H1 (cell line): Measurements from ENCODE around the gene SH3D19. TPM values are rescaled to one million over a fixed set of nuclear protein-coding genes. Genes with fewer than 3 reads are reported as not detected.

ENCODE experiments used
- CTCF ChIA-PET: fragments of 300-600 bp; sonication (Branson Sonifier 250); formaldehyde crosslinking; loops from one replicate; lab custom pipeline; 2021; ENCODE audit not compliant: partially characterized antibody; lab: Charles Lee
- POLR2A ChIA-PET: fragments of 300-600 bp; sonication (Branson Sonifier 250); formaldehyde crosslinking; loops from one replicate; lab custom pipeline; 2021; ENCODE audit warnings: inconsistent platforms; ENCODE audit not compliant: partially characterized antibody; lab: Charles Lee
- DNase-seq, 2 experiments: peaks; one replicate each; pipeline versions ENCODE4 v3.0.0 to v3.0.0-alpha.2; 2010 to 2022; ENCODE audit warnings: low spot score in 2 of 2, low read depth in 1 of 2, mixed read lengths in 1 of 2
- FAIRE-seq: peaks from 2 replicates; lab custom pipeline; 2011; peaks lifted over from hg19 to GRCh38; lab: Jason Lieb, UNC
- H2AFZ ChIP-seq: 2 replicates; pipeline ENCODE4 v1.8.1; 2012; ENCODE audit warnings: low read length, inconsistent platforms
- H2AK5ac ChIP-seq: 2 replicates; pipeline ENCODE4 v1.6.1; 2013; ENCODE audit warnings: low read depth, low read length
- H2BK120ac ChIP-seq: replicated peaks from 2 replicates; pipeline ENCODE3; 2013; ENCODE audit warnings: low read depth, low read length, inconsistent platforms
- H2BK12ac ChIP-seq: 2 replicates; pipeline ENCODE4 v1.6.1; 2013; ENCODE audit warnings: low read depth, low read length
- H2BK15ac ChIP-seq: 2 replicates; pipeline ENCODE4 v1.6.1; 2013; ENCODE audit warnings: low read length
- H2BK20ac ChIP-seq: 2 replicates; pipeline ENCODE4 v1.6.1; 2013; ENCODE audit warnings: low read length
- H2BK5ac ChIP-seq: 2 replicates; pipeline ENCODE4 v1.6.1; 2013; ENCODE audit warnings: low read depth, low read length
- H3K14ac ChIP-seq: 2 replicates; pipeline ENCODE4 v1.6.1; 2013; ENCODE audit warnings: inconsistent platforms; ENCODE audit not compliant: insufficient read length
- H3K18ac ChIP-seq: 2 replicates; pipeline ENCODE4 v1.6.1; 2013; ENCODE audit warnings: low read length; ENCODE audit errors: extremely low read depth
- H3K23ac ChIP-seq: 2 replicates; pipeline ENCODE4 v1.6.1; 2013; ENCODE audit warnings: inconsistent platforms; ENCODE audit not compliant: insufficient read length
- H3K23me2 ChIP-seq: 2 replicates; pipeline ENCODE4 v1.6.1; 2013; ENCODE audit warnings: low read depth, low read length
- H3K27ac ChIP-seq: 2 replicates; pipeline ENCODE4 v1.6.1; 2011; ENCODE audit warnings: low read depth, low read length, inconsistent platforms
- H3K27me3 ChIP-seq, 4 experiments: replicated peaks in 1 of 4; 1 replicate in 1 of 4; 2 replicates in 3 of 4; pipeline versions ENCODE4 v1.6.1 to v1.8.1; 2011 to 2013; ENCODE audit warnings: low read length in 3 of 4, mild to moderate bottlenecking in 3 of 4, inconsistent platforms in 2 of 4, mixed read lengths in 2 of 4, moderate library complexity in 1 of 4; ENCODE audit not compliant: control insufficient read depth in 3 of 4, insufficient read depth in 3 of 4; ENCODE audit errors: extremely low read depth in 1 of 4
- H3K36me3 ChIP-seq, 4 experiments: 2 replicates each; pipeline versions ENCODE4 v1.6.1 to v1.8.1; 2011 to 2013; ENCODE audit warnings: mild to moderate bottlenecking in 4 of 4, low read length in 3 of 4, moderate library complexity in 2 of 4, control low read depth in 1 of 4, inconsistent platforms in 1 of 4; ENCODE audit not compliant: insufficient read depth in 4 of 4, control insufficient read depth in 2 of 4
- H3K4ac ChIP-seq: replicated peaks from 2 replicates; pipeline ENCODE3; 2013; ENCODE audit warnings: low read length, low read depth, mixed read lengths, inconsistent platforms; ENCODE audit not compliant: insufficient read length
- H3K4me1 ChIP-seq, 4 experiments: replicated peaks in 1 of 4; 1 replicate in 1 of 4; 2 replicates in 3 of 4; pipeline versions ENCODE4 v1.6.1 to v1.8.1; 2011 to 2013; ENCODE audit warnings: low read length in 3 of 4, inconsistent platforms in 2 of 4, mixed read lengths in 1 of 4; ENCODE audit not compliant: insufficient read depth in 4 of 4, control insufficient read depth in 3 of 4
- H3K4me2 ChIP-seq, 2 experiments: 2 replicates each; pipeline versions ENCODE4 v1.6.1 to v1.8.1; 2011 to 2013; ENCODE audit warnings: low read depth in 2 of 2, low read length in 2 of 2, control low read depth in 1 of 2, inconsistent platforms in 1 of 2, mild to moderate bottlenecking in 1 of 2; ENCODE audit not compliant: insufficient read depth in 1 of 2
- H3K4me3 ChIP-seq, 4 experiments: fragments of 200-600, 300-600 bp in 1 of 4; sonication (generic), shearing (Covaris generic), sonication (Bioruptor Twin) in 1 of 4; 2 replicates each; pipeline versions ENCODE4 v1.5.1 to v1.8.1; 2011 to 2016; ENCODE audit warnings: low read length in 4 of 4, low read depth in 3 of 4, control low read depth in 2 of 4, inconsistent platforms in 2 of 4, mild to moderate bottlenecking in 2 of 4, mixed read lengths in 1 of 4, moderate library complexity in 1 of 4; ENCODE audit not compliant: insufficient read depth in 2 of 4; ENCODE audit errors: extremely low read depth in 1 of 4
- H3K56ac ChIP-seq: replicated peaks from 2 replicates; pipeline ENCODE3; 2013; ENCODE audit warnings: low read depth, mild to moderate bottlenecking, mixed read lengths, low read length, inconsistent platforms; ENCODE audit not compliant: insufficient read length
- H3K79me1 ChIP-seq: 2 replicates; pipeline ENCODE4 v1.6.1; 2013; ENCODE audit warnings: low read depth, low read length, control low read depth
- H3K79me2 ChIP-seq, 2 experiments: 2 replicates each; pipeline versions ENCODE4 v1.6.1 to v1.8.1; 2012 to 2013; ENCODE audit warnings: low read length in 2 of 2, mild to moderate bottlenecking in 2 of 2, inconsistent platforms in 1 of 2; ENCODE audit not compliant: insufficient read depth in 2 of 2, control insufficient read depth in 1 of 2
- H3K9ac ChIP-seq, 4 experiments: replicated peaks in 1 of 4; 1 replicate in 1 of 4; 2 replicates in 3 of 4; pipeline versions ENCODE4 v1.6.1 to v1.8.1; 2011 to 2013; ENCODE audit warnings: low read depth in 3 of 4, low read length in 3 of 4, control low read depth in 2 of 4, mild to moderate bottlenecking in 2 of 4, moderate library complexity in 2 of 4, inconsistent platforms in 1 of 4; ENCODE audit errors: extremely low read depth in 1 of 4
- H3K9me3 ChIP-seq, 2 experiments: 2 replicates each; pipeline versions ENCODE4 v1.6.1 to v1.8.1; 2012 to 2013; ENCODE audit warnings: mild to moderate bottlenecking in 2 of 2, moderate library complexity in 2 of 2, control low read depth in 1 of 2, inconsistent platforms in 1 of 2, low read depth in 1 of 2, low read length in 1 of 2, mixed read lengths in 1 of 2; ENCODE audit not compliant: insufficient read depth in 2 of 2
- H4K20me1 ChIP-seq, 2 experiments: replicated peaks in 1 of 2; 2 replicates each; pipeline versions ENCODE3 to v1.8.1; 2011 to 2013; ENCODE audit warnings: inconsistent platforms in 2 of 2, low read length in 2 of 2, mild to moderate bottlenecking in 1 of 2; ENCODE audit not compliant: insufficient read depth in 2 of 2, control insufficient read depth in 1 of 2
- H4K5ac ChIP-seq: 2 replicates; pipeline ENCODE4 v1.6.1; 2013; ENCODE audit warnings: low read length, low read depth, mixed read lengths, inconsistent platforms; ENCODE audit not compliant: insufficient read length
- H4K8ac ChIP-seq: 2 replicates; pipeline ENCODE4 v1.8.0; 2013; ENCODE audit warnings: mild to moderate bottlenecking, moderate library complexity, low read length, inconsistent platforms; ENCODE audit not compliant: insufficient read depth; ENCODE audit errors: extremely low read depth
- H4K91ac ChIP-seq: replicated peaks from 2 replicates; pipeline ENCODE3; 2013; ENCODE audit warnings: low read length, mixed read lengths, inconsistent platforms; ENCODE audit not compliant: insufficient read length
- CBX8 ChIP-seq: fragments of 300-800, 300-1000 bp; sonication (generic); IDR thresholded peaks from 2 replicates; pipeline ENCODE4 v1.7.1; 2016; ENCODE audit warnings: low read depth, low read length, borderline replicate concordance
- EZH2 ChIP-seq: fragments of 200-600 bp; sonication (generic); IDR thresholded peaks from 2 replicates; pipeline ENCODE4 v1.7.1; 2012; ENCODE audit warnings: low read depth, mild to moderate bottlenecking, moderate library complexity, low read length, inconsistent platforms; ENCODE audit not compliant: severe bottlenecking
- FOSL1 ChIP-seq: IDR thresholded peaks from 2 replicates; pipeline ENCODE4 v1.6.1; 2011; ENCODE audit warnings: mild to moderate bottlenecking, low read depth, low read length, moderate library complexity; ENCODE audit not compliant: insufficient read depth
- KDM4A ChIP-seq: IDR thresholded peaks from one replicate; pipeline ENCODE4 v1.7.1; 2012; ENCODE audit warnings: low read depth, mild to moderate bottlenecking, moderate library complexity, low read length, inconsistent platforms; ENCODE audit not compliant: severe bottlenecking
- POLR2A ChIP-seq, 2 experiments: IDR thresholded peaks; 1 replicate in 1 of 2; 2 replicates in 1 of 2; pipeline ENCODE4 v1.6.1; 2011; ENCODE audit warnings: low read depth in 2 of 2, low read length in 2 of 2, mild to moderate bottlenecking in 2 of 2; ENCODE audit errors: control extremely low read depth in 1 of 2
- RFX5 ChIP-seq: IDR thresholded peaks from 2 replicates; pipeline ENCODE4 v1.6.1; 2011; ENCODE audit warnings: low read depth, low read length, improper control_type of control experiment, borderline replicate concordance
- SIRT6 ChIP-seq: IDR thresholded peaks from one replicate; pipeline ENCODE4 v1.7.1; 2012; ENCODE audit warnings: low read length, inconsistent platforms
- SP1 ChIP-seq: IDR thresholded peaks from 2 replicates; pipeline ENCODE4 v1.6.1; 2011; ENCODE audit warnings: low read depth, low read length
- TAF1 ChIP-seq: IDR thresholded peaks from 2 replicates; pipeline ENCODE4 v1.6.1; 2011; ENCODE audit warnings: mild to moderate bottlenecking, low read depth, low read length
- TAF7 ChIP-seq: optimal IDR thresholded peaks from 2 replicates; pipeline ENCODE3; 2011; ENCODE audit warnings: low read depth, mild to moderate bottlenecking, inconsistent platforms, low read length, moderate library complexity, borderline replicate concordance
- WGBS, 2 experiments: shearing (Covaris generic) in 1 of 2; methylation state at CpG; one replicate each; pipeline versions ENCODE4 v1.1.6 to v1.1.7; 2013 to 2015; ENCODE audit warnings: low lambda C conversion rate in 2 of 2, mixed read lengths in 2 of 2, inconsistent platforms in 1 of 2, low coverage in 1 of 2, missing lambda C conversion rate in 1 of 2; ENCODE audit not compliant: insufficient replicate concordance in 2 of 2, insufficient coverage in 1 of 2, insufficient read length in 1 of 2; ENCODE audit errors: extremely low coverage in 1 of 2, missing lambda C conversion rate in 1 of 2; 5-methylcytosine and 5-hydroxymethylcytosine counted together
- polyA plus RNA-seq, 7 experiments: library from polyadenylated mRNA; depleted of rRNA in 3 of 7; stranded (reverse) in 5 of 7; unstranded in 2 of 7; fragments of >200 nt in 5 of 7; fragments of 200-250 nt in 2 of 7; gene quantifications; 1 replicate in 5 of 7; 2 replicates in 1 of 7; 4 replicates in 1 of 7; pipeline versions ENCODE4 v1.2.1 to v1.2.3, GENCODE V29; 2011 to 2013; ENCODE audit warnings: missing spikeins in 2 of 7, mixed read lengths in 2 of 7
- total RNA-seq: library from RNA; stranded (reverse); fragmentation: NEBNext Ultra II Directional; extraction: Animal tissue kit (Norgen Biotek cat#: 25700); gene quantifications from 2 replicates; pipeline ENCODE4 v1.2.1, GENCODE V29; 2021
- TF ChIP-seq, protein P1 (sequence below): IDR thresholded peaks from 2 replicates; pipeline ENCODE4 v1.6.1; 2012; ENCODE audit warnings: inconsistent platforms

SH3D19 gene
- total and polyA plus RNA-seq, 2 of the 8 experiments (the other 6 are each of a cell fraction or from before 2014, with no cell fraction given), result 11.7 to 51.3 TPM

- Histone ChIP-seq H3K23ac (no peak overlapping the region), H3K4me3 (no peak overlapping the region), H3K23me2 (no peaks in the 10 kb centered on the region), H3K79me2 (no peaks in the 10 kb centered on the region), H3K36me3 (peaks cover 0 to 17% (median 14%) of the 10 kb centered on the region in 4 experiments; a peak in 7 of 8 replicates), H2AFZ (no peak overlapping the region), H4K5ac (no peak overlapping the region), H2BK12ac (no peak overlapping the region), H3K9ac (no peak overlapping the region), H3K27ac (no peak overlapping the region), H3K14ac (no peak overlapping the region), H2BK15ac (no peak overlapping the region), H3K4me2 (no peak overlapping the region), H3K56ac (no peak overlapping the region), H2BK120ac (no peak overlapping the region), H2BK5ac (no peak overlapping the region), H2BK20ac (no peak overlapping the region), H3K18ac (no peak overlapping the region), H2AK5ac (no peak overlapping the region), H3K9me3 (no peaks in the 10 kb centered on the region), H3K4ac (no peak overlapping the region), H3K27me3 (no peaks in the 10 kb centered on the region), H3K4me1 (peaks cover 0 to 4% (median 0%) of the 10 kb centered on the region in 4 experiments; a peak in 1 of 7 replicates), H4K8ac (no peak overlapping the region), H4K20me1 (no peaks in the 10 kb centered on the region), H3K79me1 (no peaks in the 10 kb centered on the region), H4K91ac (no peak overlapping the region)
- WGBS, 2 experiments, result 90% methylated on average over 5 of the region's 5 CpGs; no CpG with 5 or more reads in 1 of the 2 experiments
- DNase-seq, result no peak
- FAIRE-seq, result no peak
- ChIA-PET POLR2A (interaction anchor here (0.5 to 1.4 kb wide), 4 partner anchors 9 to 44 kb away, joined by 3 to 5 read pairs (median 4); no protein-coding TSS in a partner anchor), CTCF (interaction anchor here (0.5 to 1.3 kb wide), 4 partner anchors 12 to 333 kb away, joined by 3 read pairs; no protein-coding TSS in a partner anchor)
- no peak for TF ChIP-seq TAF7
- TF ChIP-seq EZH2, result no peak
- no peak for TF ChIP-seq TAF1
- no peak for TF ChIP-seq SP1
- no peak for TF ChIP-seq FOSL1
- no peak for TF ChIP-seq RFX5
- no peak for TF ChIP-seq SIRT6
- TF ChIP-seq KDM4A, result no peak
- no peak for TF ChIP-seq POLR2A (IDR thresholded peaks at IDR 0.05; ENCODE audit: control extremely low read depth in 1 of 2, low read depth in 2 of 2, low read length in 2 of 2)
- no peak for TF ChIP-seq CBX8
- TF ChIP-seq, protein P1, sequence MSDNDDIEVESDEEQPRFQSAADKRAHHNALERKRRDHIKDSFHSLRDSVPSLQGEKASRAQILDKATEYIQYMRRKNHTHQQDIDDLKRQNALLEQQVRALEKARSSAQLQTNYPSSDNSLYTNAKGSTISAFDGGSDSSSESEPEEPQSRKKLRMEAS, result no peak
Measured at GRCh38 chr4:151144329-151145072, 180.9 kb downstream of the SH3D19 start.
